Neuron (in vitro differentiated cells): ENCODE data around the gene WDR81.

Experiments used
- H2AFZ ChIP-seq: one replicate; pipeline ENCODE4 v1.6.1; 2013; ENCODE audit warnings: low read depth, mild to moderate bottlenecking, inconsistent platforms, low read length, moderate library complexity
- H3K27me3 ChIP-seq: one replicate; pipeline ENCODE4 v1.6.1; 2013; ENCODE audit warnings: low read length; ENCODE audit not compliant: insufficient read depth
- H3K36me3 ChIP-seq: one replicate; pipeline ENCODE4 v1.6.1; 2013; ENCODE audit warnings: low read length; ENCODE audit not compliant: insufficient read depth
- H3K4me1 ChIP-seq: one replicate; pipeline ENCODE4 v1.6.1; 2013; ENCODE audit warnings: low read length; ENCODE audit not compliant: insufficient read depth
- H3K4me3 ChIP-seq: 2 replicates; pipeline ENCODE4 v1.5.1; 2013; ENCODE audit warnings: mild to moderate bottlenecking, low read length, moderate library complexity
- H3K9me3 ChIP-seq: one replicate; pipeline ENCODE4 v1.6.1; 2013; ENCODE audit warnings: low read length

WDR81 gene

DNA sequence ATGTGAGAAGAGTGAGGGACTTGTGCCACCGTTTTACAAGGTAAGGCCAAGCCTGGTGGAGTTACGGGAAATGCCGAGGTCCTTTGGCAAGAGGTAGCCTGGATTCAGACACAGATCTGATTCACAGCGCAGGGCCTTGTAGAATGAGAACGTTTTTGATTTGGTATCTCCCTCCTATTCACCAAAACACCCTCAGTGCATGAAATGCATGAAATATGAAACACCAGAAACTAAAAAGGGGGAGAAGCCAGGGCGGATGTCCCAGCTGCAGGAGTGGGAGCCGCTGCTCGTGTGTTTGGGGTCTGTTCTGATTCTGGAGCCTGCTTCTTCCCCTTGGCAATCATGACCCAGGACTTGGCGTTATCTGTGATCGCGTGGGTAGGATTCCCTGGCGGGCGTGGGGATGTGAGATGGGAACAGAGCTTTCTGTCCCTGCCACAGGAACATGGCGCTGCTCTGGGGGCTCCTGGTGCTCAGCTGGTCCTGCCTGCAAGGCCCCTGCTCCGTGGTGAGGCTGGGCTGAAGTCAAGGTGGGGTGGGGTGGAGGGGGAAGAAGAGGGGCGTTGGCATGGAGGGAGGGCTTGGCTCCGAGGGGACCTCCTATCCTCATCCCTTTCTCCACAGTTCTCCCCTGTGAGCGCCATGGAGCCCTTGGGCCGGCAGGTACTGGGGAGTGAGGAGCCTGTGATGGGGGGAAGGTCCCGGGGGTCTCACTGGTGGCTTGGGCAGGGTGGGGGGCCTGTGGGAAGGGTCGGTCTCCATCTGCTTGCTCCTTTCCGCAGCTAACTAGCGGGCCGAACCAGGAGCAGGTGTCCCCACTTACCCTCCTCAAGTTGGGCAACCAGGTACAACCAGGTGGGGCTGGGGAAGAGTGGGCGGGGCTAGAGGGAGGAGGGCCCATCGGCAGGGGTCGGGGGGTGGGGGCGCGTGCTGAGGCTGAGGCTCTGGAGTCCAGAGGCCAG, 20.3 kb downstream of the WDR81 start:
- Histone ChIP-seq H3K4me3 (no peak overlapping the region), H3K36me3 (no peaks in the 10 kb centered on the region), H3K4me1 (no peaks in the 10 kb centered on the region), H3K9me3 (peaks cover 3% of the 10 kb centered on the region), H3K27me3 (no peaks in the 10 kb centered on the region), H2AFZ (no peak overlapping the region)

DNA sequence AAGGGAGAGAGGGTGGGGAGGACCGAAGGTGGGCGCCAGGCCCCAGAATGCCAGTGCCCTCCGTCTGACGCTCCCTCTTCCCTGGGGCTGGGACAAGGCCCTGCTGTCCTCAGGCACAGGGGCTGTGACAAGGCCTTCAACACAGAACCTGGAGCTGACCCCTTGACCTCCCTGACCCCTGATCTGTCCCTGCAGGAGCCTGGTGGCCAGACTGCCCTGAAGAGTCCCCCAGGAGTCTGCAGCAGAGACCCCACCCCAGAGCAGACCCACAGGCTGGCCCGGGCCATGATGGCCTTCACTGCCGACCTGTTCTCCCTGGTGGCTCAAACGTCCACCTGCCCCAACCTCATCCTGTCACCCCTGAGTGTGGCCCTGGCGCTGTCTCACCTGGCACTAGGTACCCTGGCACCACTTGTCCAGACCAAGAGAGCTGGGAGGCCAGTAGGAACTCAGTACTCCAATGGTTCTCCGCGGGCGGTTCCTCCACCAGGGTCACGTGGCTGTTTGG, 21.1 kb downstream of the WDR81 start:
- Histone ChIP-seq H3K27me3 (no peaks in the 10 kb centered on the region), H3K36me3 (no peaks in the 10 kb centered on the region), H3K9me3 (peaks cover 3% of the 10 kb centered on the region), H3K4me3 (no peak overlapping the region), H2AFZ (no peak overlapping the region), H3K4me1 (no peaks in the 10 kb centered on the region)

DNA sequence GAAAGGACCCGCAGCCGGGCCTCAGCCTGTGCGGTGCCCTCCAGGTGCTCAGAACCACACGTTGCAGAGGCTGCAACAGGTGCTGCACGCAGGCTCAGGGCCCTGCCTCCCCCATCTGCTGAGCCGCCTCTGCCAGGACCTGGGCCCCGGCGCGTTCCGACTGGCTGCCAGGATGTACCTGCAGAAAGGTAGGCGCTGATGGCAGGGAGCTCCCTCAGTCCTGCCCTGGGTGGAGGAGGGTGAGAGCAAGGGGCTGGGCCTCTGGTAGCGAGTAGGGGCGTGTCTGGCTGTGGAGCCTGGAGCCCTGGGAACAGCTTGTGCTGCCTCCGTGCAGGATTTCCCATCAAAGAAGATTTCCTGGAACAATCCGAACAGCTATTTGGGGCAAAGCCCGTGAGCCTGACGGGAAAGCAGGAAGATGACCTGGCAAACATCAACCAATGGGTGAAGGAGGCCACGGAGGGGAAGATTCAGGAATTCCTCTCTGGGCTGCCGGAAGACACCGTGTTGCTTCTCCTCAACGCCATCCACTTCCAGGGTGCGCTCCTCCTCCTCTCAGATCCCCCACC, 22.6 kb downstream of the WDR81 start:
- Histone ChIP-seq H3K36me3 (no peaks in the 10 kb centered on the region), H3K4me3 (no peak overlapping the region), H3K4me1 (no peaks in the 10 kb centered on the region)

DNA sequence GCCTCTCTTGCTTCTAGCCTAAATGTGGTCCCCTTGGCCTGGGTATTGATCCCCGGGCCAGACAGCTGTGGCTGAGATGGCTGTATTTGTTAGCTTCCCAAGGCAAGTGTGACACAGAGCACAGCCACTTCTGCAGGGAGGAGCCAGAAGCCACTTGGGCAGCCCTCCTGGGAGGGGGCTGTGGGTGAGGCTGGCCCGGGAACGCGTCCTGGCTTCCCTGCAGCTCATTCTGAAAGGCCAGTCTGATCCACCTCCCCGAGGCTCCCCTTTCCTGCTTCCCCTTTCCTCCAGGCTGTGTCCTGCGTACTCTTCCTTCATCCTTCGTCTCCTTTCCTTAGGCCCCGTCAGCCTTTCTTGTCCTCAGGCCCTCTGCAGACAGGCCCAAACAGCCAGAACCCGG, 26.1 kb downstream of the WDR81 start:
- Histone ChIP-seq H3K4me1 (peaks cover 3% of the 10 kb centered on the region), H3K4me3 (no peak overlapping the region), H2AFZ (no peak overlapping the region), H3K9me3 (peaks cover 3% of the 10 kb centered on the region), H3K27me3 (peaks cover 2% of the 10 kb centered on the region), H3K36me3 (no peaks in the 10 kb centered on the region)

More for the DNA sequence above, 22.6 kb downstream of the WDR81 start:
- Histone ChIP-seq H3K9me3 (peaks cover 3% of the 10 kb centered on the region), H3K27me3 (peaks cover 2% of the 10 kb centered on the region), H2AFZ (no peak overlapping the region)

DNA sequence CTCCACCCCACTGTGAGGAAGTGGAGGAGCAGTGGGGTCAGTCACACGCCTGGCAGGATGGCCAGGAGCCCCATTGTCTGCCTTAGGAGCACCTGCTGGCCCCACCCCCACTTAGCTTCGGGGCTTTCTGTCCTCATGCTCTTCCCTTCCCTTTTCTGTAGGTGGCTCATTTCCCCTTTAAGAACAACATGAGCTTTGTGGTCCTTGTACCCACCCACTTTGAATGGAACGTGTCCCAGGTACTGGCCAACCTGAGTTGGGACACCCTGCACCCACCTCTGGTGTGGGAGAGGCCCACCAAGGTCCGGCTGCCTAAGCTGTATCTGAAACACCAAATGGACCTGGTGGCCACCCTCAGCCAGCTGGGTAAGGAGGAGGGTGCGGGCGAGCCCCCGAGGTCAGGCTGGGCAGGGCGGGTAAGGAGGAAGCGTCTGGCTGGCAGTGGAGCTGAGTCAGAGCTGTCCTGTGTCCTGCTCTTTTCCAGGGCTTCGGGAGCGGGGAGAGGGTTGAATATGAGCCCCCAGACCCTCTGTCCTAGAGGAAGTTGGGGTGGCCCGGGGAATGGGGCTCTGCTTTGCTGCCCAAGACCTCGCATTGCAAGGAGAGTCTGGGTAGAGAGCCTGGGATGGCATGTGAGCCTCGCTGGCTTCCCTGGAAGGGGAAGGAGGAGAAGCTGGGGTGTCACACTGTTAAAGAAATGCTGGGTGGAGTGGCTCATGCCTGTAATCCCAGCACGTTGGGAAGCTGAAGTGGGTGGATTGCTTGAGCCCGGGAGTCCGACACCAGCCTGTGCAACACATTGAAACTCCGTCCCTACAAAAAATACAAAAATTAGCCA, 28.1 kb downstream of the WDR81 start:
- no peaks in the 10 kb centered on the region for H3K36me3 ChIP-seq
- no peak overlapping the region for H3K4me3 ChIP-seq
- peaks cover 3% of the 10 kb centered on the region for H3K9me3 ChIP-seq
- peaks cover 3% of the 10 kb centered on the region for H3K4me1 ChIP-seq
- peaks cover 2% of the 10 kb centered on the region for H3K27me3 ChIP-seq
- H2AFZ ChIP-seq = no peak overlapping the region

DNA sequence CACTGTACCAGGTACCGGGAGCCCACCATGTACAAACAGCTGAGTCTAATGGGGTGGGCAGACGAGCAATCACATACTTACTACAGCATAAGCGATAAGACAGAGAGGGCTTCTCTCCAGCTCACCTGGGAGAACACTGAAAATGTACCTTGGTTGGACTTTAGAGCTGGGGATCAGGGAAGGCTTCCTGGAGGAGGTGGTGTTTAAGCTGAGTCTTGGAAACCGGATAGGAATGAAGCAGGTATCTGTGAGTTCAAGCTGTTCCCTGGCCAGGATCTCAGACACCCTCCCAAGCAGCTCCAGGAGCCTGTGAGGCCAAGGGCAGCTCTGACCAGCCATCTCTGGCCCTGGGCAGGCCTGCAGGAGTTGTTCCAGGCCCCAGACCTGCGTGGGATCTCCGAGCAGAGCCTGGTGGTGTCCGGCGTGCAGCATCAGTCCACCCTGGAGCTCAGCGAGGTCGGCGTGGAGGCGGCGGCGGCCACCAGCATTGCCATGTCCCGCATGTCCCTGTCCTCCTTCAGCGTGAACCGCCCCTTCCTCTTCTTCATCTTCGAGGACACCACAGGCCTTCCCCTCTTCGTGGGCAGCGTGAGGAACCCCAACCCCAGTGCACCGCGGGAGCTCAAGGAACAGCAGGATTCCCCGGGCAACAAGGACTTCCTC, 29.4 kb downstream of the WDR81 start:
- Histone ChIP-seq H3K4me1 (peaks cover 3% of the 10 kb centered on the region), H3K9me3 (no peaks in the 10 kb centered on the region), H3K36me3 (no peaks in the 10 kb centered on the region), H2AFZ (no peak overlapping the region), H3K4me3 (no peak overlapping the region), H3K27me3 (peaks cover 2% of the 10 kb centered on the region)

DNA sequence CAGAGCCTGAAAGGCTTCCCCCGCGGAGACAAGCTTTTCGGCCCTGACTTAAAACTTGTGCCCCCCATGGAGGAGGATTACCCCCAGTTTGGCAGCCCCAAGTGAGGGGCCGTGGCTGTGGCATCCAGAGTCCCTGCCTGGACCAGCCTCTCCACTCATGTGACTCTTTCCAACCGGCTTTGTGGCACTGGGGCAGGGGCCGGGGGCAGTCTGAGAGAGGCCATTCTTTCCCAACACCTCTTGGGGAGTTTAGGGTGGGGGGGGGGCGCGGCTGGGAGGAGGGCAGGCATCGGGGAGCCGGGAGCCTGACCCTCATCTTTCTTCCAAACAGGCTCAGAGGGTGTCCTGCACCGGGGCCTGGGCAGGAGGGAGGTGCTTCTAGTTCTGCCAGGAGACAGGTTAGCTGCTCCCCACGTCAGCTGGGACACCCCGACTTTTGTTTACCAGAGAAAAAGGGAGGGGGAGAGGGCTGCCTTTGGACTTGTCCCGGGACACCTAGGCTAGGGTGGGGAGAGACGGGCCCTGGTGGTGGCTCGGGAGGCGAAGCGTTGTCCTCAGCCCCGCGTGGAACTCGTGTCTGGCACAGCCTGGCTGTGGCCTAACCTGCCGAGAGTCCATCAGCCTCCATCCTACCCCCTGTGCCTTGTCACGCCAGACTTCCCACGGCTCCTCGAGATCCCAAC, 30.1 kb downstream of the WDR81 start:
- peaks cover 2% of the 10 kb centered on the region for H3K27me3 ChIP-seq
- no peak overlapping the region for H3K4me3 ChIP-seq
- no peaks in the 10 kb centered on the region for H3K36me3 ChIP-seq
- no peak overlapping the region for H2AFZ ChIP-seq
- no peaks in the 10 kb centered on the region for H3K9me3 ChIP-seq
- H3K4me1 ChIP-seq = peaks cover 3% of the 10 kb centered on the region

DNA sequence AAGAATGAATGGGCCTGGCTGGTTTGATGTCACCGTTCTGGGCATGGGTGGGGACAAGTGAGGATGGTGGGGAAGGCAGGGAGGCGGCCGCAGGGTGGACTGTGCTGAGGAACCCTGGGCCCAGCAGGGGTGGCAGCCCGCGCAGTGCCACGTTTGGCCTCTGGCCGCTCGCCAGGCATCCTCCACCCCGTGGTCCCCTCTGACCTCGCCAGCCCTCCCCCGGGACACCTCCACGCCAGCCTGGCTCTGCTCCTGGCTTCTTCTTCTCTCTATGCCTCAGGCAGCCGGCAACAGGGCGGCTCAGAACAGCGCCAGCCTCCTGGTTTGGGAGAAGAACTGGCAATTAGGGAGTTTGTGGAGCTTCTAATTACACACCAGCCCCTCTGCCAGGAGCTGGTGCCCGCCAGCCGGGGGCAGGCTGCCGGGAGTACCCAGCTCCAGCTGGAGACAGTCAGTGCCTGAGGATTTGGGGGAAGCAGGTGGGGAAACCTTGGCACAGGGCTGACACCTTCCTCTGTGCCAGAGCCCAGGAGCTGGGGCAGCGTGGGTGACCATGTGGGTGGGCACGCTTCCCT, 30.8 kb downstream of the WDR81 start:
- Histone ChIP-seq H3K9me3 (no peaks in the 10 kb centered on the region), H3K4me3 (no peak overlapping the region), H3K27me3 (peaks cover 2% of the 10 kb centered on the region), H3K36me3 (no peaks in the 10 kb centered on the region), H3K4me1 (peaks cover 3% of the 10 kb centered on the region), H2AFZ (no peak overlapping the region)

DNA sequence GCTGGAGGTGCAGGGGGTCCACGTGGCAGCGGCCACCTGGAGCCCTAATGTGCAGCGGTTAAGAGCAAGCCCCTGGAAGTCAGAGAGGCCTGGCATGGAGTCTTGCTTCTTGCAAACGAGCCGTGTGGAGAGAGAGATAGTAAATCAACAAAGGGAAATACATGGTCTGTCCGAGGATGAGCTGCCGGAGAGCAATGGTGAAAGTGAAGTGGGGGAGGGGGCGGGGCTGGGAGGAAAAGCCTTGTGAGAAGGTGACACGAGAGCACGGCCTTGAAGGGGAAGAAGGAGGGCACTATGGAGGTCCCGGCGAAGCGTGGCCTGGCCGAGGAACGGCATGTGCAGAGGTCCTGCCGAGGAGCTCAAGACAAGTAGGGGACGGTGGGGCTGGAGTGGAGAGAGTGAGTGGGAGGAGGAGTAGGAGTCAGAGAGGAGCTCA, 31.3 kb downstream of the WDR81 start:
- no peak overlapping the region for H3K4me3 ChIP-seq
- no peak overlapping the region for H2AFZ ChIP-seq
- H3K4me1 ChIP-seq = peaks cover 3% of the 10 kb centered on the region
- no peaks in the 10 kb centered on the region for H3K9me3 ChIP-seq
- H3K27me3 ChIP-seq = no peaks in the 10 kb centered on the region
- no peaks in the 10 kb centered on the region for H3K36me3 ChIP-seq

DNA sequence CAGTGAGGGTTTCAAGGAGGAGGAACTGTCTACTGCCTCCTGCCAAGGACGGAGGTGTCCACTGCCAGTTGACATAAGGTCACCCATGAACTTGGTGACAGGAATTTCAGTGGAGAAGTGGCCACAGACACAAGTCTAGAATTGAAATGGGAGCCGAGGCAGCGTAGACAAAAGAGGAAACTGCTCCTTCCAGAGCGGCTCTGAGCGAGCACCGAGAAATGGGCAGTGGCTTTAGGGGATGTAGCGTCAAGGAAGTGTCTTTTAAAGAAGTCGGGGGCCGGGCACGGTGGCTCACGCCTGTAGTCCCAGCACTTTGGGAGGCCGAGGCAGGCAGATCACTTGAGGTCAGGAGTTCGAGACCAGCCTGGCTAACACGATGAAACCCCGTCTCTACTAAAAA, 34.3 kb downstream of the WDR81 start:
- Histone ChIP-seq H3K4me1 (peaks cover 24% of the 10 kb centered on the region), H3K9me3 (no peaks in the 10 kb centered on the region), H3K4me3 (no peak overlapping the region), H3K36me3 (no peaks in the 10 kb centered on the region), H3K27me3 (no peaks in the 10 kb centered on the region), H2AFZ (no peak overlapping the region)

DNA sequence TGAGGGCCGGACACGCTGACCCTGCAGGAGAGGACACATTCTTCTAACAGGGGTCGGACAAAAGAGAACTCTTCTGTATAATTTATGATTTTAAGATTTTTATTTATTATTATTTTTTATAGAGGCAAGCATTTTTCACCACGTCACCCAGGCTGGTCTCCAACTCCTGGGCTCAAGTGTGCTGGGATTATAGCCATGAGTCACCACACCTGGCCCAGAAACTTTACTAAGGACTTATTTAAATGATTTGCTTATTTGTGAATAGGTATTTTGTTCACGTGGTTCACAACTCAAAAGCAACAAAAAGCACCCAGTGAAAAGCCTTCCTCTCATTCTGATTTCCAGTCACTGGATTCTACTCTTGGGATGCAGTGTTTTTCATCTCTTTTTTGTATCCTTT, 35.0 kb downstream of the WDR81 start:
- Histone ChIP-seq H2AFZ (no peak overlapping the region), H3K9me3 (no peaks in the 10 kb centered on the region), H3K27me3 (no peaks in the 10 kb centered on the region), H3K4me3 (no peak overlapping the region), H3K36me3 (no peaks in the 10 kb centered on the region), H3K4me1 (peaks cover 28% of the 10 kb centered on the region)
